Measurements from ENCODE around the gene ZNF532. TPM values are rescaled to one million over a fixed set of nuclear protein-coding genes. Genes with fewer than 3 reads are reported as not detected.
"Not testable (repeated sequence)": the region's sequence is repeated elsewhere in the genome, so short reads cannot be mapped to it uniquely, and the experiment has no call there.

ZNF532 gene
- total RNA-seq, 3 donors from 2014 or later, result 4.3 to 6.1 (median 5.6) TPM

GRCh38 chr18:58842978-58843687 is 21.5 kb upstream of the ZNF532 start:
- DNase-seq, result no peak
- Mint-ChIP-seq H3K4me1 (ENCODE audit: low read depth) (peaks cover 2% of the 10 kb centered on the region), H3K9me3 (no peaks in the 10 kb centered on the region), H3K36me3 (ENCODE audit: insufficient read depth) (no peaks in the 10 kb centered on the region), H3K4me3 (no peak overlapping the region), H3K27me3 (ENCODE audit: low read depth) (peaks cover 47% of the 10 kb centered on the region)
- no peak for ATAC-seq

GRCh38 chr18:58843688-58844035 is 21.0 kb upstream of the ZNF532 start:
- DNase-seq (no peak), ATAC-seq (no peak)
- H3K4me1 Mint-ChIP-seq (ENCODE audit: low read depth), result peaks cover 2% of the 10 kb centered on the region
- H3K9me3 Mint-ChIP-seq, result no peaks in the 10 kb centered on the region
- H3K36me3 Mint-ChIP-seq (ENCODE audit: insufficient read depth), result no peaks in the 10 kb centered on the region
- peaks cover 52% of the 10 kb centered on the region for H3K27me3 Mint-ChIP-seq (ENCODE audit: low read depth)
- no peak overlapping the region for H3K4me3 Mint-ChIP-seq

GRCh38 chr18:58844871-58845270 is 19.8 kb upstream of the ZNF532 start:
- peaks cover 2% of the 10 kb centered on the region for H3K4me1 Mint-ChIP-seq (ENCODE audit: low read depth)
- no peaks in the 10 kb centered on the region for H3K9me3 Mint-ChIP-seq
- ATAC-seq (no peak), DNase-seq (no peak)
- H3K27me3 Mint-ChIP-seq (ENCODE audit: low read depth), result peaks cover 54% of the 10 kb centered on the region
- H3K36me3 Mint-ChIP-seq (ENCODE audit: insufficient read depth), result no peaks in the 10 kb centered on the region
- no peak overlapping the region for H3K4me3 Mint-ChIP-seq

- no peaks in the 10 kb centered on the region for H3K9me3 Mint-ChIP-seq
- no peak overlapping the region for H3K4me3 Mint-ChIP-seq
- ATAC-seq, result no peak
- peaks cover 57% of the 10 kb centered on the region for H3K27me3 Mint-ChIP-seq (ENCODE audit: low read depth)
- no peaks in the 10 kb centered on the region for H3K36me3 Mint-ChIP-seq (ENCODE audit: insufficient read depth)
- peaks cover 2% of the 10 kb centered on the region for H3K4me1 Mint-ChIP-seq (ENCODE audit: low read depth)
- DNase-seq, result no peak
These were observed 18.6 kb upstream of the ZNF532 start for GRCh38 chr18:58845928-58846724.

- ATAC-seq (no peak), DNase-seq (no peak)
- Mint-ChIP-seq H3K9me3 (no peaks in the 10 kb centered on the region), H3K4me3 (no peak overlapping the region), H3K36me3 (ENCODE audit: insufficient read depth) (no peaks in the 10 kb centered on the region), H3K4me1 (ENCODE audit: low read depth) (peaks cover 2% of the 10 kb centered on the region), H3K27me3 (ENCODE audit: low read depth) (peaks cover 60% of the 10 kb centered on the region)
These were observed 17.1 kb upstream of the ZNF532 start for GRCh38 chr18:58847383-58848071.

- H3K27me3 Mint-ChIP-seq (ENCODE audit: low read depth), result peaks cover 68% of the 10 kb centered on the region
- H3K4me1 Mint-ChIP-seq (ENCODE audit: low read depth), result peaks cover 2% of the 10 kb centered on the region
- DNase-seq, result no peak
- ATAC-seq, result no peak
- H3K9me3 Mint-ChIP-seq, result no peaks in the 10 kb centered on the region
- H3K36me3 Mint-ChIP-seq (ENCODE audit: insufficient read depth), result no peaks in the 10 kb centered on the region
- no peak overlapping the region for H3K4me3 Mint-ChIP-seq
These were observed 16.0 kb upstream of the ZNF532 start for GRCh38 chr18:58848685-58849084.

- Mint-ChIP-seq H3K27me3 (ENCODE audit: low read depth) (peaks cover 59% of the 10 kb centered on the region), H3K9me3 (no peaks in the 10 kb centered on the region)
These were observed 13.7 kb upstream of the ZNF532 start for GRCh38 chr18:58850786-58851469.

GRCh38 chr18:58851856-58852255 is 12.8 kb upstream of the ZNF532 start:
- Mint-ChIP-seq H3K4me1 (ENCODE audit: low read depth) (peaks cover 2% of the 10 kb centered on the region), H3K27me3 (ENCODE audit: low read depth) (peaks cover 50% of the 10 kb centered on the region), H3K36me3 (ENCODE audit: insufficient read depth) (no peaks in the 10 kb centered on the region), H3K9me3 (no peaks in the 10 kb centered on the region), H3K4me3 (no peak overlapping the region)
- DNase-seq (no peak), ATAC-seq (no peak)

More at GRCh38 chr18:58850786-58851469, 13.7 kb upstream of the ZNF532 start:
- no peak for ATAC-seq
- no peak overlapping the region for H3K4me3 Mint-ChIP-seq
- no peak for DNase-seq
- peaks cover 2% of the 10 kb centered on the region for H3K4me1 Mint-ChIP-seq (ENCODE audit: low read depth)
- H3K36me3 Mint-ChIP-seq (ENCODE audit: insufficient read depth), result no peaks in the 10 kb centered on the region

GRCh38 chr18:58852629-58853028 is 12.0 kb upstream of the ZNF532 start:
- Mint-ChIP-seq H3K27me3 (ENCODE audit: low read depth) (peaks cover 42% of the 10 kb centered on the region), H3K4me1 (ENCODE audit: low read depth) (no peaks in the 10 kb centered on the region), H3K9me3 (no peaks in the 10 kb centered on the region), H3K4me3 (no peak overlapping the region), H3K36me3 (ENCODE audit: insufficient read depth) (no peaks in the 10 kb centered on the region)
- DNase-seq (no peak), ATAC-seq (no peak)

GRCh38 chr18:58853561-58853960 is 11.1 kb upstream of the ZNF532 start:
- DNase-seq (no peak), ATAC-seq (no peak)
- Mint-ChIP-seq H3K4me3 (no peak overlapping the region), H3K27me3 (ENCODE audit: low read depth) (peaks cover 36% of the 10 kb centered on the region), H3K9me3 (no peaks in the 10 kb centered on the region), H3K36me3 (ENCODE audit: insufficient read depth) (no peaks in the 10 kb centered on the region), H3K4me1 (ENCODE audit: low read depth) (no peaks in the 10 kb centered on the region)

GRCh38 chr18:58855521-58855920 is 9.2 kb upstream of the ZNF532 start:
- H3K27me3 Mint-ChIP-seq (ENCODE audit: low read depth), result peaks cover 34% of the 10 kb centered on the region
- H3K4me3 Mint-ChIP-seq; ATAC-seq; H3K36me3 Mint-ChIP-seq (ENCODE audit: insufficient read depth); H3K4me1 Mint-ChIP-seq (ENCODE audit: low read depth); H3K9me3 Mint-ChIP-seq; DNase-seq: not testable (repeated sequence)

- DNase-seq (no peak), ATAC-seq (no peak)
- no peaks in the 10 kb centered on the region for H3K9me3 Mint-ChIP-seq
- H3K4me3 Mint-ChIP-seq, result no peak overlapping the region
- H3K4me1 Mint-ChIP-seq (ENCODE audit: low read depth), result no peaks in the 10 kb centered on the region
- H3K36me3 Mint-ChIP-seq (ENCODE audit: insufficient read depth), result no peaks in the 10 kb centered on the region
- peaks cover 35% of the 10 kb centered on the region for H3K27me3 Mint-ChIP-seq (ENCODE audit: low read depth)
These were observed 7.8 kb upstream of the ZNF532 start for GRCh38 chr18:58856881-58857280.

GRCh38 chr18:58858591-58859468 is 5.8 kb upstream of the ZNF532 start:
- Mint-ChIP-seq H3K36me3 (ENCODE audit: insufficient read depth) (no peaks in the 10 kb centered on the region), H3K4me3 (no peak overlapping the region)
- ATAC-seq, result no peak

More at GRCh38 chr18:58858591-58859468, 5.8 kb upstream of the ZNF532 start:
- DNase-seq, result no peak
- Mint-ChIP-seq H3K9me3 (no peaks in the 10 kb centered on the region), H3K4me1 (ENCODE audit: low read depth) (peaks cover 6% of the 10 kb centered on the region), H3K27me3 (ENCODE audit: low read depth) (peaks cover 34% of the 10 kb centered on the region)

Data from activated T-cell treated with anti-CD3 and anti-CD28 coated beads, Interleukin-2, amount 50 U/mL, for 4 hours (primary cell).